ENCODE results near the gene RIIAD1. TPM values are rescaled to one million over a fixed set of nuclear protein-coding genes. Genes with fewer than 3 reads are reported as not detected.

The RIIAD1 gene
- total RNA-seq, 1 donor from 2014 or later = 0.14 TPM

- H3K4me1 Mint-ChIP-seq = peaks cover 34% of the 10 kb centered on the region
These were observed 15.4 kb upstream of the RIIAD1 start for GRCh38 chr1:151705753-151706463.

GRCh38 chr1:151706464-151707415 lies 14.6 kb upstream of the RIIAD1 start:
- no peak overlapping the region for H3K4me3 Mint-ChIP-seq
- no peak for TF ChIP-seq CTCF (conservative IDR thresholded peaks at IDR 0.05)
- no peak overlapping the region for H3K27ac Mint-ChIP-seq (ENCODE audit: unreplicated experiment)
- H3K9me3 Mint-ChIP-seq = no peaks in the 10 kb centered on the region
- no peaks in the 10 kb centered on the region for H3K36me3 Mint-ChIP-seq (ENCODE audit: low read depth)
- H3K27me3 Mint-ChIP-seq (ENCODE audit: low read depth) = no peaks in the 10 kb centered on the region
- no peak for DNase-seq (ENCODE audit: low read depth, low spot score)
- peaks cover 34% of the 10 kb centered on the region for H3K4me1 Mint-ChIP-seq

More at GRCh38 chr1:151705753-151706463, 15.4 kb upstream of the RIIAD1 start:
- no peak overlapping the region for H3K27ac Mint-ChIP-seq (ENCODE audit: unreplicated experiment)
- peak overlapping the region; percentile 38 for H3K4me3 Mint-ChIP-seq
- no peak for DNase-seq (ENCODE audit: low read depth, low spot score)
- no peaks in the 10 kb centered on the region for H3K27me3 Mint-ChIP-seq (ENCODE audit: low read depth)
- H3K9me3 Mint-ChIP-seq = no peaks in the 10 kb centered on the region
- no peak for TF ChIP-seq CTCF (conservative IDR thresholded peaks at IDR 0.05)
- H3K36me3 Mint-ChIP-seq (ENCODE audit: low read depth) = peaks cover 2% of the 10 kb centered on the region

GRCh38 chr1:151707541-151708065 lies 13.7 kb upstream of the RIIAD1 start:
- Mint-ChIP-seq H3K4me3 (no peak overlapping the region), H3K27ac (ENCODE audit: unreplicated experiment) (no peak overlapping the region), H3K36me3 (ENCODE audit: low read depth) (no peaks in the 10 kb centered on the region), H3K4me1 (peaks cover 34% of the 10 kb centered on the region), H3K27me3 (ENCODE audit: low read depth) (peaks cover 2% of the 10 kb centered on the region), H3K9me3 (no peaks in the 10 kb centered on the region)
- DNase-seq (ENCODE audit: low read depth, low spot score) = no peak
- no peak for TF ChIP-seq CTCF (conservative IDR thresholded peaks at IDR 0.05)

- Mint-ChIP-seq H3K4me1 (peaks cover 30% of the 10 kb centered on the region), H3K36me3 (ENCODE audit: low read depth) (no peaks in the 10 kb centered on the region), H3K27me3 (ENCODE audit: low read depth) (peaks cover 2% of the 10 kb centered on the region), H3K27ac (ENCODE audit: unreplicated experiment) (no peak overlapping the region), H3K4me3 (no peak overlapping the region), H3K9me3 (no peaks in the 10 kb centered on the region)
- TF ChIP-seq CTCF (conservative IDR thresholded peaks at IDR 0.05) = no peak
- no peak for DNase-seq (ENCODE audit: low read depth, low spot score)
These were observed 12.4 kb upstream of the RIIAD1 start for GRCh38 chr1:151708891-151709290.

GRCh38 chr1:151710187-151710840 lies 11.0 kb upstream of the RIIAD1 start:
- DNase-seq (ENCODE audit: low read depth, low spot score) = peak; percentile 82
- H3K27me3 Mint-ChIP-seq (ENCODE audit: low read depth) = peaks cover 4% of the 10 kb centered on the region
- H3K36me3 Mint-ChIP-seq (ENCODE audit: low read depth) = no peaks in the 10 kb centered on the region
- H3K4me3 Mint-ChIP-seq = peak overlapping the region; percentile 49
- no peak for TF ChIP-seq CTCF (conservative IDR thresholded peaks at IDR 0.05)
- H3K9me3 Mint-ChIP-seq = no peaks in the 10 kb centered on the region
- H3K4me1 Mint-ChIP-seq = peaks cover 29% of the 10 kb centered on the region
- peak overlapping the region; percentile 87 for H3K27ac Mint-ChIP-seq (ENCODE audit: unreplicated experiment)

Data from neural crest cell (in vitro differentiated cells).